ENCODE measurements around the gene CCDC157.

CCDC157 gene

GRCh38 chr22:30356449-30357235 lies at the start of gene CCDC157, which contains the start of gene SF3A1:
TSS of gene CCDC157 (plus strand) at chr22:30357007. CDS start at chr22:30366001, 8,994 bp downstream.
TSS of gene SF3A1 (minus strand) at chr22:30356894. CDS start at chr22:30356792, 102 bp downstream.
- DNase-seq = peak; percentile 80

GRCh38 chr22:30307041-30307574 lies 49.7 kb upstream of the CCDC157 start:
- DNase-seq = no peak

DNA sequence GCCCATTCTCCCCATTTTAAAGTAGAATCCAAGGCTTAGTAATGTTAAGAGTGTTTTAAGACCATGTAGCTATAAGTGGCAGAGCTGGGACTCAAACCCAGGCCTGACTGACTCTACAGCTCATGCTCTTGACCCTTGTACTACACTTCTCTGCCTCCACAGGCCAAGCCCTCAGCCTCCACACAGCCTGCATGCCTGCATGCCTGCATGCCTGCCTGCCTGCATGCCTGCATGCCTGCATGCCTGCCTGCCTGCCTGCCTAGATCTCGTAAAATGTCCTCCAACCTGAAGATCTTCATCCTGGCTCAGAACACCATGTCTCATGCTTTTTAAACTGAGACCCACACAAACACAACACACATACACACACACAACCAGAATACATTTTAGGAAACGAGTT lies 48.7 kb upstream of the CCDC157 start:
- no peak for DNase-seq

GRCh38 chr22:30308518-30309230 lies 48.1 kb upstream of the CCDC157 start:
- DNase-seq = no peak

DNA sequence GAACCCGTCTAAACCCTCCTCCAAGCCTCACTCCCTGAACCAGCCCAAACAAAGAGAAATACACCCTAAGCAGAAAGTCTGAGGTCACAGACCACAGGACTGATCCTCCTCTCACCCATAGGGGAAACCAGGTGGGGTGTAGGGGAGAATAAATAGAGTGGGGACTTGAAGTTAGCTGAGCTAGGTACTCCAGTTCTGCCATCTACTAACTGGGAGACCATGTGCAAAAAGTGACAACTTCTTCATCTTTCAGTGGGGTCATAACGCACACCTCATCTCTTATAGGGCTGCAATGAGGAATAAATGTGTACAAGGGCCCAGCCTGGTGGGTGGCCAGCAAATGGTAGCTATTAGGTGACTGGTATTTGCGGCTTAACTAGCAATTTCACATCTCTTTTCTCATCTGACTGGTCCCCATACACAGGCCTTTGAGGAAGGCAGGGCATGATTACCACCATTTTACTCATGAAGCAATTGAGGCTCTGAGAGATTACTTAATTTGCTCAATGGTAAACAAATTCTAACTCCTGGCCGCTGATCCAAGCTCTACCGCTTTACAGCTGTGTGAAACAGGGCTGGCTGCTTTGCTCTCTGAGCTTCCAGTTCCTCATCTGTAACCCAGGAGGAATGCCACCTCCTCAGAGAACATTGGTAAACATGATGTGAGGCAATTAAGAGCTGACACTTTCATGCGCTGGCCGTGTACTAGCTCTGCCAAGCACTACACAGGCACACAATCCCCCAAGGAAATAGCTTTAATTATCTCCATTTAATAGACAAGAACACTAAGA lies 46.7 kb upstream of the CCDC157 start:
- no peak for DNase-seq

DNA sequence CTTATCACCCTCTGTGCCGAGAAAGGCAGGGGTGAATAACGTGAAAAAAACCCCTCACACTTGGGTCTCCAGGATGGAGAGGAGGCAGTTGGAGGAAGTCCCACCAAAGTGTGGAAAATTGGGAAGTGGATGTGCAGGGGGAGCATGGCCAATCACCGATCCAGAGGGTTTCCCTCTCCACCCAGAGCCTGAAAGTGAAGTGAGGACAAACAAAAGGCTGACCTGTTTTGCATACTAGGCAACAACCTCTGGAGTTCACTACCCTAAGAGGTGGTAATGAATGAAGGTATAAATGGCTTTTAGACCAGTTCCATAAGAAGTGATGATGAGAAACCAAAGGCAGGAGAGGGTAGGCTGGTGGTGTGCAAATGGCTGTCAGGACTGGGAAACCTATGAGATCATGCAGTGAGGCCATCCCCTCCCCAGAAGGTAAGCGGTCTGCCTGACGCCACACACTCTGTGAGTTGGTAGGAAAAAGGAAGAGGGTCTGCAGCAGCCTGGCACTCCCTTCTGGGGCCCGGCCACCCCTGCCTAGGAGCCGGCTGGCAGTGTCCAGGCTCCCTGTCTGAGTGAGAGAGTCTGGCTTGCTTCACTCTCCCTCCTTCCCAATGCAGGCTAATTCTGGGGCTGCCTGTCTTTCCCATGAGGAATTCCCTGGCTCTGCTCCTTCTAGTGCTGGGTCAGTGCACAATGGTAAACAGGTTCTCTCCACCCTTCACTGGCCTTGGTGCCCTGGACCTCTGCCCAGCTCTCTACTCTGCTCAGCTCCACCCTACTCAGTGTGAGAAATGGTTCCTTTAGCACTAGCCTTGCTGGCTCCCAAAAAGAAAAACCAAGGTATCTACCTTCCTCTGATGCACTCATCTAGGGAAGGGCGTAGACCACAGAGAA lies 45.7 kb upstream of the CCDC157 start:
- DNase-seq = no peak

GRCh38 chr22:30312053-30312452 lies 44.8 kb upstream of the CCDC157 start:
- no peak for DNase-seq

GRCh38 chr22:30313527-30314363 lies 43.1 kb upstream of the CCDC157 start:
- no peak for DNase-seq

GRCh38 chr22:30314915-30315314 lies 41.9 kb upstream of the CCDC157 start:
- no peak for DNase-seq

GRCh38 chr22:30315962-30316576 lies 40.7 kb upstream of the CCDC157 start:
- DNase-seq = no peak

DNA sequence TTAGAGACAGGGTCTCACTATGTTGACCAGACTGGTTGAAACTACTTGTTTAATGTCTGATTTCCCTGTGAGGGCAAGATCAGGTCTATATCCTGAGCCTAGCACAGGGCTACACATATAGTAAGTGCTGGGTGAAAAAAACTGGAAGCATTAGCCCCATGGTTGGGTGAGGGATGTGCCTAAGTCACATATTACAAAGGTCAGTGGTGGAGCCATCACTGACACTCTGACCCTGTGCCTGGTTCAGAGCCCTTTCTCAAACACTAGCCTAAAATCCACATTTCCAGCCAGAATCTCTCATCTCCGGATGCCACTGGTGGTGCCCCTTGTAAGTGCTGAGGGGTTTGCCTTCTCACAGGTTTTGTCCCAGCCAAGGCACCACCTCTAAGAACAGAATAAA lies 39.0 kb upstream of the CCDC157 start:
- no peak for DNase-seq

DNA sequence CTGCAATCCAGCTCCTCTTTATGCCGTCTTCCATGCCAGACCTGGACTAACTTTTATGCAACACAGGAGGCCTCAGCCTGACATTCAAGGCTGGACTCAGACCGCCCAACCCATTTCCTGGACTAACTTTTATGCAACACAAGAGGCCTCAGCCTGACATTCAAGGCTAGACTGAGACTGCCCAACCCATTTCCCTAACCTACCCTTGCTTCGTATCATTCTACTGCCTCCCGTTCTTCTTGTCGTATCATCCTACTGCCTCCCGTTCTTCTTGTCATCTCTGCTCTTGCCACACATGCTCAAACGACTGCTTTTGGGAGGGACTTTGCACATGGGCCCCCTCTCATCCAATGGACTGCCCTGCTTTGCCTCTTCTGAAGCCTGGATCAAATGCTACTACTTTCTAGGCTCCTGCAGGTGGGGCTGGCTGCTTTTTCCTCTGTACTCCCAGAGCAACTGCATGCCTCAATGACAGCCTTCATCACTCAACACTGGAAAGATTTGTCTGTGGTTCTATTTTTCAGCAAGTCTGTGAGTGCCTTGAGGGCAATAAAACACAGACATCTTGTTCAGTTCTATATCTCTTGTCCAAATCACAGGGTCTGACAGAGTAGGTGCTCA lies 37.9 kb upstream of the CCDC157 start:
- no peak for DNase-seq

DNA sequence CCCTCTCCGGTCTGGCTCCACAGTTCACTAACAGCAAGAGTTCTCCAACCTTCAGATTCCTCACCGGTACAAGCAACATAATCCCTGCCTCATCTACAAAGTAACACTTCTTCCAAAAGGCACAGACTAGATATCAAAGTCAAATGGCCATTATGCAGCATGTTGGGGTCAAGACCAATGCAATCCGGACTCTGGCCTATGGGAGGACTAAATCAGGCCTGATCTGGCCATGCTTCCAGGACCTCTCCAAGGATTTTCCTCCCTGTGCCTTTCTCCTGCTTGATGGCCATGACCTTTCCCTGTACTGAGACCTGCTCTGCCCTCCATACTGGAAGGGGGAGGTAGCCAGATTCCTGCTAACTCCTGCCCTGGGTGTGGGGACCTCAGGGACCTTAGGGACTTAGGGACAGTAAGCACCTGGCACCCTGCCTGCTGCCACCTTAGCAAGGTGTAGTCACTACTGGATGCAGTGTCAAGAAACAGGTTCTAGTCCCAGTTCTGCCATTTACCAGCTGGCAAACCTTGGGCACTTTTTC lies 36.7 kb upstream of the CCDC157 start:
- no peak for DNase-seq

DNA sequence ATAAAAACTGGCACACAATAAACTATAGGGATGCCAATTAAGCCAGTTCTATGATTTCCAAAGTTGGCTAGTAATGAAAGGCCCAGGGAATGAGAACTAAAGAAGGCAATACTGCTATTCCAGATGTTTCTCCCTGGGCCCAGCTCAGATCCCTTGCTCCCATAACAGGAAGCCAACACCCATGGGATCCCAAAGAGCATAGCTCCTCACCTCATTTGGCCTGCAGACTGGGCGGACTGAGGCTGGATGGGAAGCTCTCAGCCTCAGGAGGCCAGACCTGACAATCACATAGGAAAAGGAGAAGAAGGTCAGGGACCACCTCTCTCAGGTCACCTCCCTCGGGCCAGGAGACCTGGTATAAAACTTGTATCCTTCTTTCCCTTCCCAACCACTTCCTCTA lies 35.3 kb upstream of the CCDC157 start:
- no peak for DNase-seq

GRCh38 chr22:30323246-30323645 lies 33.6 kb upstream of the CCDC157 start:
- DNase-seq = no peak

- DNase-seq = no peak
Measured at GRCh38 chr22:30324014-30324730, 32.6 kb upstream of the CCDC157 start.

- DNase-seq = no peak
Measured at GRCh38 chr22:30325065-30325720, 31.6 kb upstream of the CCDC157 start.

- no peak for DNase-seq
Measured at GRCh38 chr22:30325724-30326254, 31.0 kb upstream of the CCDC157 start.

All from NCI-H1105 (cell line).